HG02678 (cell line): Measurements from ENCODE around the gene PRAMEF1.
"Not testable (repeated sequence)": the region's sequence is repeated elsewhere in the genome, so short reads cannot be mapped to it uniquely, and the experiment has no call there.

Experiments used
- ATAC-seq: cut with Tn5 transposase; IDR thresholded peaks from one replicate; pipeline ENCODE4 v1.9.1; 2021; ENCODE audit warnings: mild to moderate bottlenecking, moderate library complexity; ENCODE audit not compliant: unreplicated experiment

PRAMEF1 gene, protein sequence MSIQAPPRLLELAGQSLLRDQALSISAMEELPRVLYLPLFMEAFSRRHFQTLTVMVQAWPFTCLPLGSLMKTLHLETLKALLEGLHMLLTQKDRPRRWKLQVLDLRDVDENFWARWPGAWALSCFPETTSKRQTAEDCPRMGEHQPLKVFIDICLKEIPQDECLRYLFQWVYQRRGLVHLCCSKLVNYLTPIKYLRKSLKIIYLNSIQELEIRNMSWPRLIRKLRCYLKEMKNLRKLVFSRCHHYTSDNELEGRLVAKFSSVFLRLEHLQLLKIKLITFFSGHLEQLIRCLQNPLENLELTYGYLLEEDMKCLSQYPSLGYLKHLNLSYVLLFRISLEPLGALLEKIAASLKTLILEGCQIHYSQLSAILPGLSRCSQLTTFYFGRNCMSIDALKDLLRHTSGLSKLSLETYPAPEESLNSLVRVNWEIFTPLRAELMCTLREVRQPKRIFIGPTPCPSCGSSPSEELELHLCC

DNA sequence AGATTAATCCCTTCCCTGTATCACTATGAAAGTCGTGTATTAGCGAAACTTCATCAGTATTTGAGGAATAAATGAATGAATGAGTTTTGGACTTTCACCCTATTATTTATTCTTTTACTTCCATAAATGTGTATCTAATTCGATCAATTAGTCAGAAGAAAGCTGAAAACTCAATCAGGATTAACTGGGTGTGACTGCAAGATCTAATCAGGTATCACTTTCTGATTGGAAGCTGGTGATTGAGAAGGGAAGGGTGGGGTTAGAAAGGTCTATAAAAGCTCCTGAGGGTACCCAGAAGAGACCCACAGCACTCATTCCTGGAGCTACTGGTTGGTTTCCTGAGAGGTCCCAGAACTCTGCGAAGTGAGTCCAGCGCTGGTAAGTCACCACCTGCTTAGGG is at the start of gene PRAMEF1:
TSS of gene PRAMEF1 (plus strand) at position 301 of the 400 bp plus-strand sequence. CDS start 1,831 bp downstream, outside the sequence.
- not testable (repeated sequence) for ATAC-seq

DNA sequence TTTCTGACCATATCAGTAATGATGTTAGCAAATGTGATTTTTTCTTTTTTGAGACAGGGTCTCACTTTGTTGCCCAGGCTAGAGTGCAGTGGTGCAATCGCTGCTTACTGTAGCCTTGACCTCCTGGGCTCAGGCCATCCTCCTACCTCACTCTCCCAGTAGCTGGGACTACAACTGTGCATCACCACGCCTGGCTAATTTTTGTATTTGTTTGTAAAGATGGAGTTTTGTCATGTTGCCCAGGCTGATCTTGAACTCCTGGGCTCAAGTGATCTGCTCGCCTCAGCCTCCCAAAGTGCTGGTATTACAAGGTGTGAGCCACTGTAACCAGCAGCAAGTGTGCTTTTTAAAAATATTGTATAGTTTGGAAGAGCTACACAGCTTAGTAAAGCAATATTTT is 49.3 kb upstream of the PRAMEF1 start:
- no peak for ATAC-seq

DNA sequence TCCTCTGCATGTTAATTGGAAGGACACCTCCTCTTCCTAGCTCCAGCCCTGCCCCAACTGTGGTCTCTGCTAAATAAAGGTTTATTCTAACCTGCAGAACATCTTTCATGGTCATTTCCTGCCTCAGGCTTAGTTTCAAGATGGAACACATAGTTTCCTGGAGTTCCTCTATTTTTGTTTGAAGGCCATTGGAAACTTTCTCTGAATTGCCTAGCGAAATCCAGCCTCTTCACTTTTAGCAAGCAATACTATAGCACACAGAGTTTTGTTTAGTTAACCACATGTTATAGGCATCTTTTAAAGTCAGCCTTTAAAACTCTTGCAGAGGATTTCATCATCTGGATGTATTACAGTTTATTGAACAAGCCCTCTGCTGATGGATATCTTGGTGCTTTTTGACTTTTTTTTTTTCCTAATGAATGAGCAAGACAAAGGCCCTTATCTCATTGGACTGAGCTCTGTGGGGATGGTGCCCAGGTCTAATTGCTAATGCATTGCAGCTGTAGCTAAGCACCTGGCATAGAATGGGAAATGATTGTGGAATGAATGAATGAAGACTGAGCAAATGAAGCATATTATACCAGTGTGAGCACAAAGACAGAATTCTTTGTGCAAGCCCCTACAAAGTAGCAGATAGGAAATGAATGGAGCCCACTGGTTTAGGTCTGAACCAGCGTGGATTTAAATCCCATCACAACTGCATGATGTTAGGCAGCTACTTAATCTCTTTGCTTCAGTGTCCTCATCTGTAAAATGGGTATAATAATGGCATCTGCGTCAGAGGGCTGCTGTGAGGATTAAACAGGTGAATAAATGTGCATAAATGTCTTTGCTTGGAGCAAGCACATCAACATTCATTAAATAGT is 45.8 kb upstream of the PRAMEF1 start:
- ATAC-seq = no peak

DNA sequence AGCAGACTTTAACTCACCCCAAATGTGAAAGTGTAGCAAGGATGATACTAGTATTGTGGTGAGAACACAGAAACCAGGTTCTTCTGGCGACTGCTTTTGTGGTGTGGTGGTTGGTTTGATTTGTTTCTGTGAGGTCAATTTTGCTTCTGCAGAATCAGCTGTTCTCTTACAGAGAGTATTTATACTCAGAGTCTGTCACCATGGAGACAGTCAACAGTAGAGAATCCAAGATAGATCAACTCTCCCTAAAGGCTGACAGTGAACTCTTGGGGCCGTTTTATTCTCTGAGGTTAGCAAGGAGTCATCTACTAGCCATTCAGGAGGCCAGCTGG is 45.2 kb upstream of the PRAMEF1 start, which contains the start of gene CFAP107:
TSS of gene CFAP107 (plus strand) at position 209 of the 332 bp plus-strand sequence. CDS start 231 bp downstream, outside the sequence.
- ATAC-seq = no peak

DNA sequence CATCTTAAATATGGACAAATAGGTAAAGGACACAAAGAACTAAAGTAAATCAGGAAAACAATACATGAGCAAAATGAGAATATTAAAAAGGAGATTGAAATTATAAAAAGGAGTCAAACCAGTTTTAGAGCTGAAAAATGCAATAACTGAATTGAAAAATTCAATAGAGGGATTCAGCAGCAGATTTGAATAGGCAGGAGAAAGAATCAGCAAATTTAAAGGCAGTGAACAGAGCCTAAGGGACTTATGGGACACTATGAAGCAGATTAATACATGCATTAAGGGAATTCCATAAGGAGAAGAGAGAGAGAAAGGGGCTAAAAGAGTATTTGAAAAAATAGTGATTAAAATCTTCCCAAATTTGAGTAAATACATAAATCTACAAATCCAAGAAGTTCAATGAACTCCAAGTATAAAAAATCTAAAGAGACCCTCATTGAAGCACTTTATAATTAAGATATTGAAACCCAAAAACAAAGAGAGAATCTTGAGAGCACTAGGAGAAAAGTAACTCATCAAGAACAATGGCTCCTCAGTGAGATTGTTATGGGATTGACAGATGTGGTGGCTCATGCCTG is 42.3 kb upstream of the PRAMEF1 start:
- no peak for ATAC-seq

DNA sequence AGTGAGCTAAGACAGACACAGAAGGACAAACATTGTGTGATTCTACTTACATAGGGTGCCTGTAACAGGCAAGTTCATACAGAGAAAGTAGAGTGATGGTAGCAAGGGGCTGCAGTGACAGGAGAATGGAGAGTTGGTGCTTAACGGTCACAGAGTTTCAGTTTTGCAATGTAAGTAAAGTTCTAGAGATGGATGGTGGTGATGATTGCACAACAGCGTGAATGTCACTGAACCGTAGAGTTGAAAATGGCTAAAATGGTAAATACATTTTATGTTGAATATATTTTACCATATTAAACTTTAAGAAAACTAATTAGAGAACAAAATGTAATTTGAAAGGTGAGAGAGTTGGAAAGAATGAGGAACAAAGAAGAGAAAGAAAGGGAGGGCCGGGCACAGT is 36.5 kb upstream of the PRAMEF1 start:
- no peak for ATAC-seq

DNA sequence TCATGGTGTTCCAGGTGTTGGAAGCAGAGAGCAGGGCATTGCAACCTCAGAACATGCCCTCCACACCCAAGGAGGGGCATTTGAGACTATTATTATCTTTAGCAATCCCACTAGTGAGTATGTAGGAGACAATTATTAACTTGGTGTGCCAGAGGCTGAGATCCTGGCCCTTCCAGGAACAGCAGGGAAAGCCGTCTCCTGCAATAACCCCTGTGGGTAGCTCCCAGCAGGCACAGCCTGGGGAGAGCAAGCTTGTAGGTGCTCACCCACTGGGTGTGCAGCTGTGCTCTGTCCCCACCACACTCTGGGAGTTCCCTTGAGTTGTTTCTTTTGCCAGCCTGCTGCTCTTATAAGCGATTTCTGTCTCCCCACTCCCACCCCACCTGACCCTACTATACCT is 34.9 kb upstream of the PRAMEF1 start:
- no peak for ATAC-seq

DNA sequence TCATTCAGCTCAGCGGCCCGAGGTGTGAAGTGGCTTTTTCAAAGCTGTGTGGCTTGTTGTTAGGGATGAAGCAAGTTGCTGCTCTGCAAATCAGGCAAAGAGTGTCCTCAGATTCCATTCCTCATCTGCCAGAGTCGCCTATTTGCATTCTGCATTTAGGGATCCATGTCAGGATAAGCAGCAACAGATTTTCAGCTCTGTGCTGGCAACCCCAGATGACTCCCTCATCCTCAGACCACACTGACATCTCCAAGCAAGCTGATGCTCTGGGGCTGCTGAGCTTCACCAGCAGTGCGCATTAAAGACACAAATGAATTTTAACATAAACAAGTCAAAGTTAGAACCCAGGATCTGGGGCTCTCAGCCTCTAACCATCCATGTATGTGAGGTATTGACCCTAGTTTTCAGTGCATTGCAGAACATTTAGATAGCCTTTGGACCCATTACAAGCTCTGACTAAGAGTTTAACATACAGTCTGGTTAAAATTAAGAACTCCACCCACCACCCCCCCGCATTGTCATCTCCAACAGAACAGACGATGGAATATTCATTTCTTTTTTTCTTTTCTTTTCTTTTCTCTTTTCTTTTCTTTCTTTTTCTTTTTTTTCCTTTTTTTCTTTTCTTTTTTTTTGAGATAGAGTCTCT is 34.3 kb upstream of the PRAMEF1 start:
- no peak for ATAC-seq

DNA sequence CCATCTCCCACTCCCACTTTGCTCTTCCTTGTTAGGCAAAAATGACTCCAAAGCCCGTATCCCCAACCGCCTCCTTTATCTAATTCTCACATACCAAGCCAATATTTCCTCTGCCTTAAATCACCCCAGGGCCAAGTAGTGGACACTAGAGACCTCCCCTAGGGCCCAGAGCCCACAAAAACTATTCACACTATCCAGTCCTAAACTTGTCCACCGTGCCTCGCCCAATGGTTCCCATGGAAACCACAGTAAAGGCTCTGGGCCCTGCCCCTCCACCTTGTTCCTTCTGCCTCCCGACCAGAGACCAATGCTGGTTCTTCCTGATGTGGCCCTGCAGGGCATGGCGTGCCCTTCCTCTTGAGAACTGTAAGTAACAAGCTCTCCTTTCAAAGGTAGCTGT is 33.4 kb upstream of the PRAMEF1 start:
- ATAC-seq = no peak

DNA sequence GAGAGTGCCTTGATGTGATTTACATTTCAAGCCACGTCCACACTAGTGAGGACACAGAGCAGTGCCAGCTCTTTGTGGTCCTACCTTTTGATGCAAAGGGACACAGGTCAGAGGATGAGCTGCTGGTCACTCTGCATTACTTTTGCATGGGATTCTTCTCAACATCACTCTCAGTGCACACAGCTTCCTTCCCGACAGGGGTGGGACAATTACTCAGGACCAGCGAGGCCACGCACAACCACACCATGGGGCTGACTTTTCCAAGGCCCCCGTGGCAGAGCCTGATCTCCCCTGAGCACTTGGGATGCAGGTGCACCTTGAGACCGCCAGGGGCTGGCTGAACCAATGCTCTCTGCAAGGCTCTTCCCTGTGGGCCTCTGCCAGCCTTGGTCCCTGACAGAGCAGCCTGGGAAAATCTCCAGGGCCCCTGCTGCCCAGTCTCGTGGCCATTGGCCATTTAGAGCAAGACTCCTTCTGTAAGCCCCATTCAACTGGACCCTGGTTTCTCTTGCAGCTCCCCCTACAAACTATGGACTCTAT is 30.9 kb upstream of the PRAMEF1 start:
- no peak for ATAC-seq

DNA sequence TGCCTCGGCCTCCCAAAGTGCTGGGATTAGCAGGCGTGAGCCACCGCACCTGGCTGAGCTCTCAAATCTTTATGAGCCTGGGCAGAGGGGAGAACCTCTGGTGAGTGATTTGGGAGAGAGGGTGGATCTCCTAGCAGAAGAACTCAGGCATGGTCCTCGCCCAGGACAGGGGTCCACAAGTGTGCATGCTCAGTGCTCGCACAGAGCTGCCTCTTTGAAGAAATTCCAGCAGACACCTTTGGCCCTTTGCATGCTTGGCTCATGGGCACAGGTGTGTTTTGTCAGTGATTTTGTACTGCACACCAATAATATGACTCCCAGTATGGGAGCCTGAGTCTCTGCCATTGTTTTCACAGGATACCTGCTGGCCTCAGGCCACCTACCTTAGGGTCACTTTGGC is 29.4 kb upstream of the PRAMEF1 start:
- no peak for ATAC-seq

DNA sequence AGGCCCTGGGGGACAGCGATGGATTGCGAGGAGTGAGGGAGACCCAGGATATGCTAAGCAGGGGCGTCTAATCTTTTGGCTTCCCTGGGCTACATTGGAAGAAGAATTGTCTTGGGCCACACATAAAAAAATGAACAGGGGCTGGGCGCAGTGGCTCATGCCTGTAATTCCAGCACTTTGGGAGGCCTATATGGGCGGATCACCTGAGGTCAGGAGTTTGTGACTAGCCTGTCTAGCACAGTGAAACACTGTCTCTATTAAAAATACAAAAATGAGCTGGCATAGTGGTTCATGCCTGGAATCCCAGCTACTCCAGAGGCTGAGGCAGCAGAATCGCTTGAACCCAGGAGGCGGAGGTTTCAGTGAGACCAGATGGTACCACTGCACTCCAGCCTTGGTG is 28.4 kb upstream of the PRAMEF1 start:
- ATAC-seq = no peak

DNA sequence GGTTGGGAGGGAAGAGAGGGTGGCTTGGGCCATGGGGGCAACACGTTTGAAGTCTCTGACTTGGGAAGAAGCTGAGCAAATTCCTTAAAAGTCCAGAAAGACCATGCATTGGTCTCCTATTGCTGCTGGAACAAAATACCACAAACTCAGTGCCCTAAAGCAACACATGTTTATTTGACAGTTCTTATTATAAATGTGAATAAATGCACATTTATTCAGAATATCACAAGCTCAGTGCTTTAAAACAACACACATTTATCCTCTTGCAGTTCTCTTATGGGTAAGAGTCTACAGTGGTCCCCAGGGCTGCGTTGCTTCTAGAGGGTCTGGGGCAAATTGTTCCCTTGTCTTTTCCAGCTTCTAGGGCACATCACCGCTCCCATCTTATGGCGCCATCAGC is 27.7 kb upstream of the PRAMEF1 start:
- ATAC-seq = no peak

DNA sequence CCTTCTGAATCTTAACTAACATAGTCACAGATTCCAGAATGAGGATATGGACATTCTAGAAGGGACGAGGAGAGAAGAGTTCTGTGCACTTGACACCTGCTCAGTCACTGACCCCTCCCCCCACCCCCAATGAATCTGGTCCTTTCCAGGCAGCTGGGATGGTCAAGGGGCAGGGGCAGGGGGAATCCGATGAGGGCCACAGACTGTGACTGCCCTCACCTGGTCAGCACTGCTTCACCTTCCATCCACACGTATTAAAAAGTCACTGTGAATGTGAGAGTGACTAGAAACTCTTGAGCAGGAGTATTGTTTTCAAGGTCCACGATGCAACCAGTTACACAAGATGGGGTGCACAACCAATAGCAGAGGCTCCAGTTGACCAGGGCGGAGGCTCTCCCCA is 27.2 kb upstream of the PRAMEF1 start:
- no peak for ATAC-seq

DNA sequence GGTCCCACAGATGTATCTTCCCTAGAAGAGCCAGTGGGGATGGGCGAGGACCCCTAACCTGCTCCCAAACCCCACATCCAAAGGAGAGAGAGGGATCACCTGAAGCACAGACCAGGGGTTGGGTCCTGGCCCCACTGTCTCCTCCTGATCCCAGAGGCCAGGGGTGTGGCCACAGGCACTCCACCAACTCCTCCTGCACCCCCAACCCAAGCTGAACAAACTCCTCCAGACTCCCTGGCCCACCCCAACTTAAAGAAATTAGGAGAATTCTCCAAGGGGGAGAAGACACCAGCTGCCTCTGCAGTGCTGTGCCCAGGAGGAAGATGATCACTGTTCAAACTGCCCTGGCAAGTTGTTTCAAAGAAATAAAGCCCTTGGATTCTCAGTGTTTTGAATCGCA is 22.2 kb upstream of the PRAMEF1 start:
- no peak for ATAC-seq

DNA sequence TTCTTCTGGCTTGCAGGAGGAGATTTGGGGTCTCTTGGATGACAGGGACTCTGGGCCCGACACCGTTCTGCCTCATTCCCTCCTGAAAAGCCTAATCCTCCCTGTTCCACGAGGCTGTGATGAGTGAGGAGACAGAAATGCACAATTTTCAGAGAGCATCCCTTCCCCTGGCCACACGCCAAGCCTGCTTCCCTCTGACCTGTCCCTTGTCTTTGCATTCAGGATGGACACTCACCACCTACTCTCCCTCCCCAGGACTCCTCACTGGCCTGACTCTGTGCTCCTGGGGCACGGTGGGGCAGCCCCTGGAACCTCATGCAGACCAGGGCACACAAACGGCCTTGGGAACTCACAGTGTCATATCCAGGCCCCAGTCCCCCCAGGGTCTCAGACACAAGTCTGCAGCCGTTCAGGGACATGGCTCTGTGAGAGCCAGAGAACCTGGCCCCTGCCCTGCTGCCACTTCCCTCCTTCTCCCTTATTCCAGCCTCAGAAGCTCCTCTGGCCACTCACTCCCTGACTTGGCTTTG is 21.2 kb upstream of the PRAMEF1 start:
- no peak for ATAC-seq

DNA sequence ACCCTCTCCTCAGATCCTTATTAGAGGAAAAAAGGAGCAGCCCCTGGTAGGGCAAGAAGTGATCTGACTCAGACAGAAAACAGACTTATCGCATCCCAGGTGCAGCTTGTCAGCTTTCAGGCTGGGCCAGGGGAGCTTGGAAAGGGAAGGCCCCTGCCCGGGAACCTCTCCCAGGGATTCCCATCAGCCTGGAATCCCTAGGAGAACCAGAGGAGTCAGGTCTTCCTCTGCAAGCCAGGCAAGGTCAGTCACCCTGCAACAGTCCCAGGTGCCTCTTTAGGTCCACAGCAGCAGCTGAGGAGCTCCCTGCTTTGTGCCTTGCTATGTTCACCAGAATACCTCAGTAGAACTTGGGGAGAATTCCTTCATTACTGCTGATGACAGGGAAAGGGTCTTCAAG is 20.6 kb upstream of the PRAMEF1 start:
- no peak for ATAC-seq

DNA sequence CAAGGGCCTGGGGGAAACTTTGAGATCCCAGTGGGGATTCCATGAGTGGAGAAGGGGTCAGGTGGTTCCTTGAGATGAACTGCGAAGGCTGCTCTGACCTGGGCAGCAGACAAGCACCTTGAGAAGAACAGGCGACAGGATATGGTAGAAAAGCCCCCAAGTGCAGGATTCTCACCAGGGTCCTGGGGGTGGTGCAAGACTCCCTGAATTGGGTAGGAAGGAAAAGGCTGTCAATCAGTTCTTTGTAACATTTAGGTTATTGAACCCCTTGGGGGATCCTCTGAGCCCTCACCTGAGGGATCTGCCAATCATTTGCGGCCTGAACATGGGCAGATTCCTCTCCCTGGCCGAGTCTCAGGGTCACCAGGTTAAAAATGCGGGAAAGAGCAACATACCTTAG is 20.0 kb upstream of the PRAMEF1 start:
- no peak for ATAC-seq

DNA sequence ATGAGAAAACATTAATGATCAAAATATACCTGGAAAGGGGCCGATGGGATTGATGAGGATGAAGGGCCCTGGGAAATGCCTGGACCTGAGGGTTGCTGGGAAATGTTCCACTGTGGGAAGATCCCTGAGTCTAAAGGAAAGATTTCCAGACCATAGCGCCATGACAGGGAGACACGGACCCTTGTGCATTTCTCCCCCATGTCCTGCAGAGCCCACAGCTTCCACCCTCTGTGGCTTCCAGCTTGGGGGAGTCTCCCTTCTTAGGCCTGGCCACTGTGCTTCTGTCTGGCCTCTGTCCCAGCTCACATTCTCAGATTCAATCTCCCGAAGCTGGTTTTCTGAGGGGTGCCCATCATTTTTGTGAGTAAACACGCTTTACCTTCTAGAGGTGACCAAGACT is 18.7 kb upstream of the PRAMEF1 start:
- ATAC-seq = no peak

DNA sequence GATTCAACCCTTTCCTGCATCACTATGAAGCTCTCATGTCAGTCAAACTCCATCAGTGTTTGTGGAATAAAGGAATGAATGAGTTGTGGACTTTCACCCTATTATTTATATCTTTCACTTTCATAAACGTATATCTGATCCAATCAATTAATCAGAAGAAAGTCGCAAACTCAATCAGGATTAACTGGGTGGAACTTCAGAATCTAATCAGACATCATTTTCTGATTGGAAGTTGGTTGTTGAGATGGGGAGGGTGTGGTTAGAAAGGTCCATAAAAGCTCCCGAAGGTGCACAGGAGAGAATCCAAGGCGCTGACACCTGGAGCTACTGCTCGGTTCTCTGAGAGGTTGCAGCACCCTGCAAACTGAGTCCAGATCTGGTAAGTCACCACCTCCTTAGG is 17.8 kb upstream of the PRAMEF1 start, which contains the start of gene PRAMEF12:
TSS of gene PRAMEF12 (plus strand) at position 301 of the 400 bp plus-strand sequence. CDS start 1,130 bp downstream, outside the sequence.
- ATAC-seq = no peak
